K562 (cell line): ENCODE measurements around the gene HGS. TPM values are rescaled to one million over a fixed set of nuclear protein-coding genes. Genes with fewer than 3 reads are reported as not detected.

Experiments
- CBFA2T3 ChIP-seq: fragments of 450-650 bp; IDR thresholded peaks from 2 replicates; pipeline ENCODE4 v1.6.1; 2017
- CREB1 ChIP-seq, 2 experiments: sonication (generic) in 1 of 2; formaldehyde crosslinking in 1 of 2; IDR thresholded peaks; 2 replicates each; pipeline versions ENCODE4 v1.6.1 to v1.8.0; 2012 to 2022; ENCODE audit warnings: inconsistent platforms in 1 of 2, mild to moderate bottlenecking in 1 of 2, missing genetic modification reagents in 1 of 2, moderate library complexity in 1 of 2
- EHMT2 ChIP-seq: fragments of 450-650 bp; IDR thresholded peaks from 2 replicates; pipeline ENCODE4 v1.6.1; 2018; ENCODE audit warnings: antibody characterized with exemption
- FUS ChIP-seq: fragments of 200-400 bp; formaldehyde crosslinking; optimal IDR thresholded peaks from 2 replicates; pipeline ENCODE3; 2017; ENCODE audit warnings: low read depth, low read length
- HDAC1 ChIP-seq, 2 experiments: fragments of 450-650 bp; IDR thresholded peaks; 2 replicates each; pipeline ENCODE4 v1.6.1; 2016 to 2017; ENCODE audit warnings: inconsistent platforms in 1 of 2, mild to moderate bottlenecking in 1 of 2, moderate library complexity in 1 of 2
- HDGF ChIP-seq: fragments of 450-650 bp; IDR thresholded peaks from 2 replicates; pipeline ENCODE4 v1.6.1; 2016
- HNRNPH1 ChIP-seq: fragments of 200-400 bp; formaldehyde crosslinking; optimal IDR thresholded peaks from 2 replicates; pipeline ENCODE3; 2017; ENCODE audit warnings: low read depth, mild to moderate bottlenecking, low read length, moderate library complexity
- HNRNPK ChIP-seq: fragments of 200-400 bp; formaldehyde crosslinking; IDR thresholded peaks from one replicate; pipeline ENCODE4 v1.6.1; 2018; ENCODE audit warnings: mild to moderate bottlenecking, low read depth, low read length; ENCODE audit not compliant: poor library complexity, severe bottlenecking
- JUNB ChIP-seq: fragments of 450-650 bp; formaldehyde crosslinking; conservative IDR thresholded peaks from 2 replicates; pipeline ENCODE4 v1.4.0; 2020; ENCODE audit warnings: mild to moderate bottlenecking
- MBD2 ChIP-seq: sonication (generic); IDR thresholded peaks from 2 replicates; pipeline ENCODE4 v1.6.1; 2016; ENCODE audit warnings: low read depth, borderline replicate concordance
- MTA2 ChIP-seq: fragments of 450-650 bp; IDR thresholded peaks from 2 replicates; pipeline ENCODE4 v1.6.1; 2016; ENCODE audit warnings: low read depth
- NCOA4 ChIP-seq: fragments of 450-650 bp; IDR thresholded peaks from 2 replicates; pipeline ENCODE4 v1.6.1; 2018; ENCODE audit warnings: mild to moderate bottlenecking; ENCODE audit not compliant: partially characterized antibody
- SNRNP70 ChIP-seq: fragments of 200-400 bp; formaldehyde crosslinking; optimal IDR thresholded peaks from 2 replicates; pipeline ENCODE3; 2017; ENCODE audit warnings: low read depth, low read length
- TRIM24 ChIP-seq, 2 experiments: fragments of 450-650 bp; IDR thresholded peaks; 2 replicates each; pipeline ENCODE4 v1.6.1; 2016
- ZC3H4 ChIP-seq: sonication (generic); formaldehyde crosslinking; IDR thresholded peaks from 2 replicates; pipeline ENCODE4 v1.9.0; 2021; ENCODE audit warnings: missing genetic modification reagents, borderline replicate concordance
- ZNF740 ChIP-seq, 3 experiments: fragments of 200-800 bp in 1 of 3; sonication (Bioruptor generic) in 1 of 3; sonication (generic) in 1 of 3; formaldehyde crosslinking in 1 of 3; IDR thresholded peaks; 2 replicates each; pipeline versions ENCODE4 v1.6.1 to v1.8.0; 2016 to 2022; ENCODE audit warnings: mild to moderate bottlenecking in 2 of 3, missing compliant biosample characterization in 2 of 3, missing genetic modification characterization in 2 of 3, missing genetic modification reagents in 1 of 3
- ZSCAN29 ChIP-seq: fragments of 450-650 bp; IDR thresholded peaks from 2 replicates; pipeline ENCODE4 v1.6.1; 2017
- polyA plus RNA-seq, 8 experiments: library from polyadenylated mRNA; depleted of rRNA in 4 of 8; stranded (reverse) in 5 of 8; unstranded in 3 of 8; fragments of >200 nt; fragmentation: Nextera tagmentation in 2 of 8; fragmentation: Illumina TruSeq in 1 of 8; extraction: Ambion mirVana in 2 of 8; extraction: Trizol in 1 of 8; gene quantifications; 2 replicates each; pipeline versions ENCODE4 v1.2.1 to v1.2.3, GENCODE V29; 2011 to 2014; ENCODE audit warnings: inconsistent platforms in 1 of 8, missing spikeins in 1 of 8
- total RNA-seq, 7 experiments: library from RNA; depleted of rRNA in 6 of 7; stranded (reverse); fragments of >200 nt in 6 of 7; fragmentation: Illumina TruSeq in 2 of 7; extraction: Trizol in 2 of 7; gene quantifications; 2 replicates each; pipeline versions ENCODE4 v1.2.1 to v1.2.3, GENCODE V29; 2011 to 2021; ENCODE audit warnings: low replicate concordance in 1 of 7
- TF ChIP-seq, protein P1 (sequence below): fragments of 150-350 bp; IDR thresholded peaks from 2 replicates; pipeline ENCODE4 v1.6.1; 2014; ENCODE audit warnings: low read depth, mild to moderate bottlenecking, low read length, borderline replicate concordance
- TF ChIP-seq, protein P2 (sequence below): fragments of 250-450 bp; sonication (Bioruptor Pico); IDR thresholded peaks from 2 replicates; pipeline ENCODE4 v1.5.0; 2021
- TF ChIP-seq, protein P3 (sequence below), 2 experiments: IDR thresholded peaks; 2 replicates each; pipeline ENCODE4 v1.6.1; 2012; ENCODE audit warnings: improper control_type of control experiment in 2 of 2, low read depth in 2 of 2, low read length in 2 of 2, borderline replicate concordance in 1 of 2

Gene HGS
- total and polyA plus RNA-seq, 9 of the 15 experiments (the other 6 are each of a cell fraction or from before 2014, with no cell fraction given), result 3.9 to 176 (median 77.1) TPM

DNA sequence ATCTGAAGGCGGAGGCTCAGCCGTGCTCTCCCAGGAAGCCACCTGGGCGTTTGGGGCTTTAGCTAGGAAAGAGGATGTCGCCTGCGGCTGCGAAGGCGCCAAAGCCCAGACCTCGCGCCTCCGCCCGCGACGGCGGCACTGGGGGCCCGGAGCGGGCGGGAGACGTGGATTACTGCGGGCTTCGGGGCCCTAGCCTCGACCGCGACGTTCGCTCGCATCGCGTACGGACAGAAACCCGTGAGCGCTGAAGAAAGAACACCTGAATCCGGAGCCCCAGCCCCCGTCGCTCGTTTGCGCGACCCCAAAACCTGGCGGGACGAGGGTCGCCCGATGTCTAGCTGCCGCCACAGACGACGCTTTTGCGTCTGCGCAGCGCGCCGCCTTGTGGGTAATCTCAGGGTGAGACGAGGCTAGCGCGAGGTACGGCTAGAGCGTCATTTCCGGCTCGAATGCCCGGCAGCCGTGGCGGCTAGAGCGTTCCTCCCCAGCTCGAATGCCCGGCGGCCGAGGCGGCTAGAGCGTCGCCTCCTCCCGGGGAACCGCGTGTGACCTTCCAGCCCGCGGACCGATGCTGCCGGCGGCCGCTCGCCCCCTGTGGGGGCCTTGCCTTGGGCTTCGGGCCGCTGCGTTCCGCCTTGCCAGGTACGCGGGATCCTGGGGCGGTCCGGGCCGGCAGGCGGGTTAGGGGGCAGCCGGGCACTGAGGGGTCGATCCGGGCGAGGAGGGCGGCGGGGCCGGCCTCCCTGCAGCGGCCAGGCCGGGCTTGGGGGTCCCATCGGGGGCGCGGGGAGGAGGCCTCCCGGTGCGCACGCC is 19.3 kb downstream of the HGS start, which contains the start of gene MRPL12 (continued):
- TF ChIP-seq ZNF740 (CRISPR knock-in tag; IDR thresholded peaks at IDR 0.05) (no peak), ZNF740 (tag; IDR thresholded peaks at IDR 0.05) (no peak), NCOA4 (no peak), HDGF (no peak), FUS (peak; percentile 78), MBD2 (peak; percentile 45; the same call in 1 of the 2 replicates), HDAC1 (IDR thresholded peaks at IDR 0.05) (peak in 1 of 2 experiments; percentile 94; a peak in 2 of 4 replicates), HNRNPH1 (no peak), MTA2 (no peak), JUNB (CRISPR knock-in tag) (no peak), ZC3H4 (no peak), HNRNPK (no peak), EHMT2 (no peak), TRIM24 (IDR thresholded peaks at IDR 0.05) (no peak), CREB1 (IDR thresholded peaks at IDR 0.05) (peak; percentile 88), CREB1 (CRISPR knock-in tag; IDR thresholded peaks at IDR 0.05) (peak; percentile 95), CBFA2T3 (peak; percentile 7; the same call in 1 of the 2 replicates), SNRNP70 (no peak), ZSCAN29 (no peak)
- TF ChIP-seq, protein P1, sequence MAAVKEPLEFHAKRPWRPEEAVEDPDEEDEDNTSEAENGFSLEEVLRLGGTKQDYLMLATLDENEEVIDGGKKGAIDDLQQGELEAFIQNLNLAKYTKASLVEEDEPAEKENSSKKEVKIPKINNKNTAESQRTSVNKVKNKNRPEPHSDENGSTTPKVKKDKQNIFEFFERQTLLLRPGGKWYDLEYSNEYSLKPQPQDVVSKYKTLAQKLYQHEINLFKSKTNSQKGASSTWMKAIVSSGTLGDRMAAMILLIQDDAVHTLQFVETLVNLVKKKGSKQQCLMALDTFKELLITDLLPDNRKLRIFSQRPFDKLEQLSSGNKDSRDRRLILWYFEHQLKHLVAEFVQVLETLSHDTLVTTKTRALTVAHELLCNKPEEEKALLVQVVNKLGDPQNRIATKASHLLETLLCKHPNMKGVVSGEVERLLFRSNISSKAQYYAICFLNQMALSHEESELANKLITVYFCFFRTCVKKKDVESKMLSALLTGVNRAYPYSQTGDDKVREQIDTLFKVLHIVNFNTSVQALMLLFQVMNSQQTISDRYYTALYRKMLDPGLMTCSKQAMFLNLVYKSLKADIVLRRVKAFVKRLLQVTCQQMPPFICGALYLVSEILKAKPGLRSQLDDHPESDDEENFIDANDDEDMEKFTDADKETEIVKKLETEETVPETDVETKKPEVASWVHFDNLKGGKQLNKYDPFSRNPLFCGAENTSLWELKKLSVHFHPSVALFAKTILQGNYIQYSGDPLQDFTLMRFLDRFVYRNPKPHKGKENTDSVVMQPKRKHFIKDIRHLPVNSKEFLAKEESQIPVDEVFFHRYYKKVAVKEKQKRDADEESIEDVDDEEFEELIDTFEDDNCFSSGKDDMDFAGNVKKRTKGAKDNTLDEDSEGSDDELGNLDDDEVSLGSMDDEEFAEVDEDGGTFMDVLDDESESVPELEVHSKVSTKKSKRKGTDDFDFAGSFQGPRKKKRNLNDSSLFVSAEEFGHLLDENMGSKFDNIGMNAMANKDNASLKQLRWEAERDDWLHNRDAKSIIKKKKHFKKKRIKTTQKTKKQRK, result no peak
- TF ChIP-seq, protein P2, sequence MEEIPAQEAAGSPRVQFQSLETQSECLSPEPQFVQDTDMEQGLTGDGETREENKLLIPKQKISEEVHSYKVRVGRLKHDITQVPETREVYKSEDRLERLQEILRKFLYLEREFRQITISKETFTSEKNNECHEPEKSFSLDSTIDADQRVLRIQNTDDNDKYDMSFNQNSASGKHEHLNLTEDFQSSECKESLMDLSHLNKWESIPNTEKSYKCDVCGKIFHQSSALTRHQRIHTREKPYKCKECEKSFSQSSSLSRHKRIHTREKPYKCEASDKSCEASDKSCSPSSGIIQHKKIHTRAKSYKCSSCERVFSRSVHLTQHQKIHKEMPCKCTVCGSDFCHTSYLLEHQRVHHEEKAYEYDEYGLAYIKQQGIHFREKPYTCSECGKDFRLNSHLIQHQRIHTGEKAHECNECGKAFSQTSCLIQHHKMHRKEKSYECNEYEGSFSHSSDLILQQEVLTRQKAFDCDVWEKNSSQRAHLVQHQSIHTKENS, result no peak
- TF ChIP-seq, protein P3, sequence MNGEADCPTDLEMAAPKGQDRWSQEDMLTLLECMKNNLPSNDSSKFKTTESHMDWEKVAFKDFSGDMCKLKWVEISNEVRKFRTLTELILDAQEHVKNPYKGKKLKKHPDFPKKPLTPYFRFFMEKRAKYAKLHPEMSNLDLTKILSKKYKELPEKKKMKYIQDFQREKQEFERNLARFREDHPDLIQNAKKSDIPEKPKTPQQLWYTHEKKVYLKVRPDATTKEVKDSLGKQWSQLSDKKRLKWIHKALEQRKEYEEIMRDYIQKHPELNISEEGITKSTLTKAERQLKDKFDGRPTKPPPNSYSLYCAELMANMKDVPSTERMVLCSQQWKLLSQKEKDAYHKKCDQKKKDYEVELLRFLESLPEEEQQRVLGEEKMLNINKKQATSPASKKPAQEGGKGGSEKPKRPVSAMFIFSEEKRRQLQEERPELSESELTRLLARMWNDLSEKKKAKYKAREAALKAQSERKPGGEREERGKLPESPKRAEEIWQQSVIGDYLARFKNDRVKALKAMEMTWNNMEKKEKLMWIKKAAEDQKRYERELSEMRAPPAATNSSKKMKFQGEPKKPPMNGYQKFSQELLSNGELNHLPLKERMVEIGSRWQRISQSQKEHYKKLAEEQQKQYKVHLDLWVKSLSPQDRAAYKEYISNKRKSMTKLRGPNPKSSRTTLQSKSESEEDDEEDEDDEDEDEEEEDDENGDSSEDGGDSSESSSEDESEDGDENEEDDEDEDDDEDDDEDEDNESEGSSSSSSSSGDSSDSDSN (IDR thresholded peaks at IDR 0.05; ENCODE audit: borderline replicate concordance in 1 of 2, low read depth in 2 of 2, low read length in 2 of 2), result peak; percentile 51 to 74; a peak in 1 of 4 replicates
